WTC11 (cell line): ENCODE measurements around the gene SERTAD1. TPM values are rescaled to one million over a fixed set of nuclear protein-coding genes. Genes with fewer than 3 reads are reported as not detected.

Experiments used
- ATAC-seq: fragments of 200-7000 bp; cut with Tn5 transposase; 2 replicates; pipeline ENCODE4 v1.10.0; 2021; ENCODE audit warnings: mild to moderate bottlenecking, moderate library complexity
- CTCF ChIA-PET: fragments of 300-600 bp; sonication (Branson Sonifier 250); formaldehyde crosslinking; loops from one replicate; lab custom pipeline; 2021; ENCODE audit warnings: antibody characterized with exemption; lab: Charles Lee
- POLR2A ChIA-PET: fragments of 350-600 bp; sonication (Branson Sonifier 250); formaldehyde crosslinking; loops from one replicate; lab custom pipeline; 2021; ENCODE audit warnings: antibody characterized with exemption; lab: Charles Lee
- DNase-seq: peaks from one replicate; pipeline ENCODE4 v3.0.0; 2021; ENCODE audit warnings: low spot score
- H3K27ac Mint-ChIP-seq: 2 replicates; pipeline ENCODE4 v1.8.0; 2021; ENCODE audit warnings: mixed read lengths
- H3K27me3 Mint-ChIP-seq: 2 replicates; pipeline ENCODE4 v1.8.0; 2021; ENCODE audit warnings: low read depth, mild to moderate bottlenecking, moderate library complexity, mixed read lengths
- H3K36me3 Mint-ChIP-seq: 2 replicates; pipeline ENCODE4 v1.8.0; 2021; ENCODE audit warnings: mixed read lengths
- H3K4me1 Mint-ChIP-seq: 2 replicates; pipeline ENCODE4 v1.8.0; 2022; ENCODE audit warnings: mixed read lengths
- H3K4me3 Mint-ChIP-seq: 2 replicates; pipeline ENCODE4 v1.8.0; 2021; ENCODE audit warnings: mild to moderate bottlenecking, moderate library complexity, mixed read lengths
- H3K9me3 Mint-ChIP-seq: 2 replicates; pipeline ENCODE4 v1.8.0; 2021; ENCODE audit warnings: mixed read lengths
- ATF1 ChIP-seq: sonication (generic); formaldehyde crosslinking; IDR thresholded peaks from 2 replicates; pipeline ENCODE4 v1.8.1; 2023; ENCODE audit warnings: mild to moderate bottlenecking, moderate library complexity, missing genetic modification reagents
- FOXJ3 ChIP-seq: sonication (generic); formaldehyde crosslinking; IDR thresholded peaks from 2 replicates; pipeline ENCODE4 v1.9.0; 2021; ENCODE audit warnings: missing genetic modification reagents, mild to moderate bottlenecking, borderline replicate concordance
- FOXP1 ChIP-seq: sonication (generic); formaldehyde crosslinking; IDR thresholded peaks from 2 replicates; pipeline ENCODE4 v1.8.0; 2022; ENCODE audit warnings: missing genetic modification reagents, mild to moderate bottlenecking, moderate library complexity, borderline replicate concordance
- IRF1 ChIP-seq: sonication (generic); formaldehyde crosslinking; IDR thresholded peaks from 2 replicates; pipeline ENCODE4 v1.8.0; 2023; ENCODE audit warnings: missing genetic modification reagents
- IRF2 ChIP-seq: sonication (generic); formaldehyde crosslinking; IDR thresholded peaks from 2 replicates; pipeline ENCODE4 v1.8.0; 2022; ENCODE audit warnings: low read depth, missing genetic modification reagents, borderline replicate concordance
- KAT7 ChIP-seq: sonication (generic); formaldehyde crosslinking; IDR thresholded peaks from 2 replicates; pipeline ENCODE4 v1.8.1; 2023; ENCODE audit warnings: missing genetic modification reagents, mild to moderate bottlenecking, borderline replicate concordance
- NFATC4 ChIP-seq: fragments of 250-450 bp; sonication (Bioruptor Pico); IDR thresholded peaks from 2 replicates; pipeline ENCODE4 v1.9.0; 2021; ENCODE audit warnings: mild to moderate bottlenecking
- NFYB ChIP-seq: sonication (generic); formaldehyde crosslinking; conservative IDR thresholded peaks from 2 replicates; pipeline ENCODE4 v1.8.0; 2022; ENCODE audit warnings: low read depth, missing genetic modification reagents
- NR1H2 ChIP-seq: sonication (generic); formaldehyde crosslinking; IDR thresholded peaks from 2 replicates; pipeline ENCODE4 v1.9.0; 2021; ENCODE audit warnings: mild to moderate bottlenecking, moderate library complexity, missing genetic modification reagents
- NR3C1 ChIP-seq: sonication (generic); formaldehyde crosslinking; conservative IDR thresholded peaks from 2 replicates; pipeline ENCODE4 v1.8.1; 2023; ENCODE audit warnings: low read depth, mild to moderate bottlenecking, missing genetic modification reagents
- OVOL2 ChIP-seq: fragments of 250-450 bp; sonication (Bioruptor Pico); IDR thresholded peaks from 2 replicates; pipeline ENCODE4 v1.9.0; 2021; ENCODE audit warnings: mild to moderate bottlenecking, borderline replicate concordance
- RELA ChIP-seq: sonication (generic); formaldehyde crosslinking; IDR thresholded peaks from 2 replicates; pipeline ENCODE4 v1.8.1; 2022; ENCODE audit warnings: missing genetic modification reagents, mild to moderate bottlenecking, borderline replicate concordance
- SMAD4 ChIP-seq: sonication (generic); formaldehyde crosslinking; IDR thresholded peaks from 2 replicates; pipeline ENCODE4 v1.8.0; 2022; ENCODE audit warnings: mild to moderate bottlenecking, missing genetic modification reagents
- SP1 ChIP-seq: sonication (generic); formaldehyde crosslinking; conservative IDR thresholded peaks from 2 replicates; pipeline ENCODE4 v1.8.1; 2022; ENCODE audit warnings: missing genetic modification reagents
- TCF7 ChIP-seq: sonication (generic); formaldehyde crosslinking; IDR thresholded peaks from 2 replicates; pipeline ENCODE4 v1.8.0; 2022; ENCODE audit warnings: mild to moderate bottlenecking, low read depth, missing genetic modification reagents, moderate library complexity
- TEAD1 ChIP-seq: sonication (generic); formaldehyde crosslinking; IDR thresholded peaks from 2 replicates; pipeline ENCODE4 v1.8.0; 2022; ENCODE audit warnings: mild to moderate bottlenecking, missing genetic modification reagents
- TP53 ChIP-seq: sonication (generic); formaldehyde crosslinking; IDR thresholded peaks from 2 replicates; pipeline ENCODE4 v1.8.1; 2023; ENCODE audit warnings: mild to moderate bottlenecking, missing genetic modification reagents
- ZNF138 ChIP-seq: sonication (generic); formaldehyde crosslinking; conservative IDR thresholded peaks from 2 replicates; pipeline ENCODE4 v1.8.1; 2022; ENCODE audit warnings: mild to moderate bottlenecking, moderate library complexity, missing genetic modification reagents
- ZNF232 ChIP-seq: sonication (generic); formaldehyde crosslinking; IDR thresholded peaks from 2 replicates; pipeline ENCODE4 v1.8.0; 2022; ENCODE audit warnings: mild to moderate bottlenecking, missing genetic modification reagents
- ZNF317 ChIP-seq: sonication (generic); formaldehyde crosslinking; IDR thresholded peaks from 2 replicates; pipeline ENCODE4 v1.8.1; 2023; ENCODE audit warnings: low read depth, mild to moderate bottlenecking, moderate library complexity, missing genetic modification reagents, borderline replicate concordance
- total RNA-seq: library from RNA; stranded (reverse); gene quantifications from 3 replicates; pipeline ENCODE4 v1.2.3, GENCODE V29; 2021
- TF ChIP-seq, protein P1 (sequence below): sonication (generic); formaldehyde crosslinking; IDR thresholded peaks from 2 replicates; pipeline ENCODE4 v1.8.1; 2023; ENCODE audit warnings: mild to moderate bottlenecking, moderate library complexity, missing genetic modification reagents
- TF ChIP-seq, protein P2 (sequence below): sonication (generic); formaldehyde crosslinking; IDR thresholded peaks from 2 replicates; pipeline ENCODE4 v1.8.0; 2022; ENCODE audit warnings: missing genetic modification reagents

The SERTAD1 gene
- total RNA-seq, 1 experiment from 2014 or later, result 6.8 TPM

GRCh38 chr19:40396886-40397567 lies 28.8 kb downstream of the SERTAD1 start:
- CTCF ChIA-PET, result interaction anchor here (0.7 to 1.6 kb wide), 5 partner anchors 14 to 92 kb away, joined by 3 to 6 read pairs (median 5); partner anchors contain the start of gene BLVRB
- peaks cover 37% of the 10 kb centered on the region for H3K27me3 Mint-ChIP-seq
- ATAC-seq (no peak), DNase-seq (no peak)
- TF ChIP-seq, protein P1, sequence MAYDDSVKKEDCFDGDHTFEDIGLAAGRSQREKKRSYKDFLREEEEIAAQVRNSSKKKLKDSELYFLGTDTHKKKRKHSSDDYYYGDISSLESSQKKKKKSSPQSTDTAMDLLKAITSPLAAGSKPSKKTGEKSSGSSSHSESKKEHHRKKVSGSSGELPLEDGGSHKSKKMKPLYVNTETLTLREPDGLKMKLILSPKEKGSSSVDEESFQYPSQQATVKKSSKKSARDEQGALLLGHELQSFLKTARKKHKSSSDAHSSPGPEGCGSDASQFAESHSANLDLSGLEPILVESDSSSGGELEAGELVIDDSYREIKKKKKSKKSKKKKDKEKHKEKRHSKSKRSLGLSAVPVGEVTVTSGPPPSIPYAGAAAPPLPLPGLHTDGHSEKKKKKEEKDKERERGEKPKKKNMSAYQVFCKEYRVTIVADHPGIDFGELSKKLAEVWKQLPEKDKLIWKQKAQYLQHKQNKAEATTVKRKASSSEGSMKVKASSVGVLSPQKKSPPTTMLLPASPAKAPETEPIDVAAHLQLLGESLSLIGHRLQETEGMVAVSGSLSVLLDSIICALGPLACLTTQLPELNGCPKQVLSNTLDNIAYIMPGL, result no peak
- TF ChIP-seq RELA (CRISPR knock-in tag) (no peak), TP53 (CRISPR knock-in tag) (no peak), IRF2 (no peak), ZNF232 (CRISPR knock-in tag) (no peak), NFATC4 (CRISPR knock-in tag) (no peak), ZNF138 (CRISPR knock-in tag) (no peak), IRF1 (no peak), FOXP1 (CRISPR knock-in tag) (no peak), SMAD4 (CRISPR knock-in tag) (no peak), OVOL2 (CRISPR knock-in tag) (no peak), TCF7 (no peak), NR1H2 (CRISPR knock-in tag) (no peak)
- TF ChIP-seq, protein P2, sequence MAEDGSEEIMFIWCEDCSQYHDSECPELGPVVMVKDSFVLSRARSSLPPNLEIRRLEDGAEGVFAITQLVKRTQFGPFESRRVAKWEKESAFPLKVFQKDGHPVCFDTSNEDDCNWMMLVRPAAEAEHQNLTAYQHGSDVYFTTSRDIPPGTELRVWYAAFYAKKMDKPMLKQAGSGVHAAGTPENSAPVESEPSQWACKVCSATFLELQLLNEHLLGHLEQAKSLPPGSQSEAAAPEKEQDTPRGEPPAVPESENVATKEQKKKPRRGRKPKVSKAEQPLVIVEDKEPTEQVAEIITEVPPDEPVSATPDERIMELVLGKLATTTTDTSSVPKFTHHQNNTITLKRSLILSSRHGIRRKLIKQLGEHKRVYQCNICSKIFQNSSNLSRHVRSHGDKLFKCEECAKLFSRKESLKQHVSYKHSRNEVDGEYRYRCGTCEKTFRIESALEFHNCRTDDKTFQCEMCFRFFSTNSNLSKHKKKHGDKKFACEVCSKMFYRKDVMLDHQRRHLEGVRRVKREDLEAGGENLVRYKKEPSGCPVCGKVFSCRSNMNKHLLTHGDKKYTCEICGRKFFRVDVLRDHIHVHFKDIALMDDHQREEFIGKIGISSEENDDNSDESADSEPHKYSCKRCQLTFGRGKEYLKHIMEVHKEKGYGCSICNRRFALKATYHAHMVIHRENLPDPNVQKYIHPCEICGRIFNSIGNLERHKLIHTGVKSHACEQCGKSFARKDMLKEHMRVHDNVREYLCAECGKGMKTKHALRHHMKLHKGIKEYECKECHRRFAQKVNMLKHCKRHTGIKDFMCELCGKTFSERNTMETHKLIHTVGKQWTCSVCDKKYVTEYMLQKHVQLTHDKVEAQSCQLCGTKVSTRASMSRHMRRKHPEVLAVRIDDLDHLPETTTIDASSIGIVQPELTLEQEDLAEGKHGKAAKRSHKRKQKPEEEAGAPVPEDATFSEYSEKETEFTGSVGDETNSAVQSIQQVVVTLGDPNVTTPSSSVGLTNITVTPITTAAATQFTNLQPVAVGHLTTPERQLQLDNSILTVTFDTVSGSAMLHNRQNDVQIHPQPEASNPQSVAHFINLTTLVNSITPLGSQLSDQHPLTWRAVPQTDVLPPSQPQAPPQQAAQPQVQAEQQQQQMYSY (CRISPR knock-in tag), result no peak
- no peak overlapping the region for H3K4me3 Mint-ChIP-seq
- H3K27ac Mint-ChIP-seq, result no peak overlapping the region
- H3K4me1 Mint-ChIP-seq, result peaks cover 6% of the 10 kb centered on the region
- POLR2A ChIA-PET, result interaction anchor here (1.1 kb wide), 1 partner anchor 46 kb away, joined by 3 read pairs; no protein-coding TSS in a partner anchor
- H3K9me3 Mint-ChIP-seq, result no peaks in the 10 kb centered on the region
- H3K36me3 Mint-ChIP-seq, result no peaks in the 10 kb centered on the region

DNA sequence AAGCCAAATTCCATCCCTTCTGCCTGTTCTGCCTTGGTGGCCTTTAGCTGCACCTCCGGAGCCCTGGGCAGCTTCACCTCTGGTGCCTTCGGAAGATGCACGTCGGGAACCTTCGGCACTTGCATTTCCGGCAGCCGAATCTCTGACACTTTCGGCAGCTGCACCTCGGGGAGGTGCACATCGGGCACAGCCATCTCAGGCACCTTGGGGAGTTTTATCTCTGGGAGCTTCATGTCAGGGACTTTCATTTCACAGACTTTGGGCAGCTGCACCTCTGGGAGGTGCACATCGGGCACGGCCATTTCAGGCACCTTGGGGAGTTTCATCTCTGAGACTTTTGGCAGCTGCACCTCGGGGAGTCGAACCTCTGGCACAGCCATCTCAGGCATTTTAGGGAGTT lies 29.8 kb downstream of the SERTAD1 start:
- no peak overlapping the region for H3K4me3 Mint-ChIP-seq
- TF ChIP-seq NR3C1, result no peak
- TF ChIP-seq SP1 (CRISPR knock-in tag), result no peak
- no peak for TF ChIP-seq ATF1 (CRISPR knock-in tag)
- no peak for TF ChIP-seq KAT7 (CRISPR knock-in tag)
- no peak for TF ChIP-seq TEAD1 (CRISPR knock-in tag)
- no peak for TF ChIP-seq FOXJ3 (CRISPR knock-in tag)
- no peak for TF ChIP-seq ZNF317
- TF ChIP-seq NFYB (CRISPR knock-in tag), result no peak
- no peak overlapping the region for H3K27ac Mint-ChIP-seq
- peaks cover 37% of the 10 kb centered on the region for H3K27me3 Mint-ChIP-seq
- H3K4me1 Mint-ChIP-seq, result peaks cover 6% of the 10 kb centered on the region
- CTCF ChIA-PET, result interaction anchor here (0.5 to 2.0 kb wide), 6 partner anchors 10 to 91 kb away, joined by 3 to 12 read pairs (median 5); partner anchors contain the start of gene BLVRB
- POLR2A ChIA-PET, result no interaction called here
- no peak for ATAC-seq
- no peak for DNase-seq
- H3K36me3 Mint-ChIP-seq, result no peaks in the 10 kb centered on the region
- no peaks in the 10 kb centered on the region for H3K9me3 Mint-ChIP-seq
